Panc1 (cell line): Measurements from ENCODE around the gene PPCS.

Experiments
- SIN3A ChIP-seq: IDR thresholded peaks from 2 replicates; pipeline ENCODE4 v1.6.1; 2012; ENCODE audit warnings: low read depth, mild to moderate bottlenecking, low read length, moderate library complexity, borderline replicate concordance; ENCODE audit not compliant: insufficient read depth
- TF ChIP-seq, protein P1 (sequence below): fragments of 450-650 bp; IDR thresholded peaks from 2 replicates; pipeline ENCODE4 v1.5.1; 2017; ENCODE audit warnings: mild to moderate bottlenecking

GRCh38 chr1:42490237-42490636 lies 33.9 kb downstream of the PPCS start:
- TF ChIP-seq, protein P1, sequence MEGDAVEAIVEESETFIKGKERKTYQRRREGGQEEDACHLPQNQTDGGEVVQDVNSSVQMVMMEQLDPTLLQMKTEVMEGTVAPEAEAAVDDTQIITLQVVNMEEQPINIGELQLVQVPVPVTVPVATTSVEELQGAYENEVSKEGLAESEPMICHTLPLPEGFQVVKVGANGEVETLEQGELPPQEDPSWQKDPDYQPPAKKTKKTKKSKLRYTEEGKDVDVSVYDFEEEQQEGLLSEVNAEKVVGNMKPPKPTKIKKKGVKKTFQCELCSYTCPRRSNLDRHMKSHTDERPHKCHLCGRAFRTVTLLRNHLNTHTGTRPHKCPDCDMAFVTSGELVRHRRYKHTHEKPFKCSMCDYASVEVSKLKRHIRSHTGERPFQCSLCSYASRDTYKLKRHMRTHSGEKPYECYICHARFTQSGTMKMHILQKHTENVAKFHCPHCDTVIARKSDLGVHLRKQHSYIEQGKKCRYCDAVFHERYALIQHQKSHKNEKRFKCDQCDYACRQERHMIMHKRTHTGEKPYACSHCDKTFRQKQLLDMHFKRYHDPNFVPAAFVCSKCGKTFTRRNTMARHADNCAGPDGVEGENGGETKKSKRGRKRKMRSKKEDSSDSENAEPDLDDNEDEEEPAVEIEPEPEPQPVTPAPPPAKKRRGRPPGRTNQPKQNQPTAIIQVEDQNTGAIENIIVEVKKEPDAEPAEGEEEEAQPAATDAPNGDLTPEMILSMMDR: no peak
- TF ChIP-seq SIN3A: no peak
